WTC11 (cell line): Measurements from ENCODE around the gene TFDP3. TPM values are rescaled to one million over a fixed set of nuclear protein-coding genes. Genes with fewer than 3 reads are reported as not detected.

Experiments
- ATAC-seq: fragments of 200-7000 bp; cut with Tn5 transposase; 2 replicates; pipeline ENCODE4 v1.10.0; 2021; ENCODE audit warnings: mild to moderate bottlenecking, moderate library complexity
- CTCF ChIA-PET: fragments of 300-600 bp; sonication (Branson Sonifier 250); formaldehyde crosslinking; loops from one replicate; lab custom pipeline; 2021; ENCODE audit warnings: antibody characterized with exemption; lab: Charles Lee
- POLR2A ChIA-PET: fragments of 350-600 bp; sonication (Branson Sonifier 250); formaldehyde crosslinking; loops from one replicate; lab custom pipeline; 2021; ENCODE audit warnings: antibody characterized with exemption; lab: Charles Lee
- DNase-seq: peaks from one replicate; pipeline ENCODE4 v3.0.0; 2021; ENCODE audit warnings: low spot score
- H3K27ac Mint-ChIP-seq: 2 replicates; pipeline ENCODE4 v1.8.0; 2021; ENCODE audit warnings: mixed read lengths
- H3K27me3 Mint-ChIP-seq: 2 replicates; pipeline ENCODE4 v1.8.0; 2021; ENCODE audit warnings: low read depth, mild to moderate bottlenecking, moderate library complexity, mixed read lengths
- H3K36me3 Mint-ChIP-seq: 2 replicates; pipeline ENCODE4 v1.8.0; 2021; ENCODE audit warnings: mixed read lengths
- H3K4me1 Mint-ChIP-seq: 2 replicates; pipeline ENCODE4 v1.8.0; 2022; ENCODE audit warnings: mixed read lengths
- H3K4me3 Mint-ChIP-seq: 2 replicates; pipeline ENCODE4 v1.8.0; 2021; ENCODE audit warnings: mild to moderate bottlenecking, moderate library complexity, mixed read lengths
- H3K9me3 Mint-ChIP-seq: 2 replicates; pipeline ENCODE4 v1.8.0; 2021; ENCODE audit warnings: mixed read lengths
- CDX4 ChIP-seq: fragments of 250-450 bp; sonication (Bioruptor Pico); IDR thresholded peaks from 2 replicates; pipeline ENCODE4 v1.9.0; 2021; ENCODE audit warnings: moderate library complexity, mild to moderate bottlenecking, inconsistent platforms, borderline replicate concordance
- CREM ChIP-seq: sonication (generic); formaldehyde crosslinking; IDR thresholded peaks from 2 replicates; pipeline ENCODE4 v1.8.1; 2022; ENCODE audit warnings: mild to moderate bottlenecking, missing genetic modification reagents, moderate library complexity
- E2F1 ChIP-seq: sonication (generic); formaldehyde crosslinking; IDR thresholded peaks from 2 replicates; pipeline ENCODE4 v1.8.0; 2022; ENCODE audit warnings: mild to moderate bottlenecking, missing genetic modification reagents
- ETV6 ChIP-seq: sonication (generic); formaldehyde crosslinking; IDR thresholded peaks from 2 replicates; pipeline ENCODE4 v1.8.1; 2022; ENCODE audit warnings: mild to moderate bottlenecking, missing genetic modification reagents
- FOXK1 ChIP-seq: sonication (generic); formaldehyde crosslinking; IDR thresholded peaks from 2 replicates; pipeline ENCODE4 v1.8.0; 2022; ENCODE audit warnings: mild to moderate bottlenecking, moderate library complexity, missing genetic modification reagents
- FOXP4 ChIP-seq: sonication (generic); formaldehyde crosslinking; IDR thresholded peaks from 2 replicates; pipeline ENCODE4 v1.8.0; 2022; ENCODE audit warnings: mild to moderate bottlenecking, missing genetic modification reagents
- GABPB1 ChIP-seq: sonication (generic); formaldehyde crosslinking; IDR thresholded peaks from 2 replicates; pipeline ENCODE4 v1.8.1; 2023; ENCODE audit warnings: mild to moderate bottlenecking, missing genetic modification reagents
- IRF1 ChIP-seq: sonication (generic); formaldehyde crosslinking; IDR thresholded peaks from 2 replicates; pipeline ENCODE4 v1.8.0; 2023; ENCODE audit warnings: missing genetic modification reagents
- NFE2L1 ChIP-seq: sonication (generic); formaldehyde crosslinking; IDR thresholded peaks from 2 replicates; pipeline ENCODE4 v1.8.1; 2023; ENCODE audit warnings: missing genetic modification reagents
- NR3C1 ChIP-seq: sonication (generic); formaldehyde crosslinking; conservative IDR thresholded peaks from 2 replicates; pipeline ENCODE4 v1.8.1; 2023; ENCODE audit warnings: low read depth, mild to moderate bottlenecking, missing genetic modification reagents
- PREB ChIP-seq: sonication (generic); formaldehyde crosslinking; IDR thresholded peaks from 2 replicates; pipeline ENCODE4 v1.8.1; 2022; ENCODE audit warnings: mild to moderate bottlenecking, missing genetic modification reagents, moderate library complexity, borderline replicate concordance
- TP53 ChIP-seq: sonication (generic); formaldehyde crosslinking; IDR thresholded peaks from 2 replicates; pipeline ENCODE4 v1.8.1; 2023; ENCODE audit warnings: mild to moderate bottlenecking, missing genetic modification reagents
- USF1 ChIP-seq: sonication (generic); formaldehyde crosslinking; IDR thresholded peaks from 2 replicates; pipeline ENCODE4 v1.8.0; 2022; ENCODE audit warnings: mild to moderate bottlenecking, missing genetic modification reagents
- ZBTB21 ChIP-seq: sonication (generic); formaldehyde crosslinking; IDR thresholded peaks from 2 replicates; pipeline ENCODE4 v1.8.1; 2023; ENCODE audit warnings: mild to moderate bottlenecking, missing genetic modification reagents, borderline replicate concordance
- ZMAT4 ChIP-seq: fragments of 250-450 bp; sonication (Bioruptor Pico); IDR thresholded peaks from 2 replicates; pipeline ENCODE4 v1.9.0; 2021; ENCODE audit warnings: mild to moderate bottlenecking
- ZNF281 ChIP-seq: sonication (generic); formaldehyde crosslinking; IDR thresholded peaks from 2 replicates; pipeline ENCODE4 v1.8.0; 2023; ENCODE audit warnings: mild to moderate bottlenecking, missing genetic modification reagents
- ZNF396 ChIP-seq: fragments of 250-450 bp; sonication (Bioruptor Pico); IDR thresholded peaks from 2 replicates; pipeline ENCODE4 v1.8.0; 2021; ENCODE audit warnings: mild to moderate bottlenecking, moderate library complexity, borderline replicate concordance
- total RNA-seq: library from RNA; stranded (reverse); gene quantifications from 3 replicates; pipeline ENCODE4 v1.2.3, GENCODE V29; 2021

TFDP3 gene
- total RNA-seq, 1 experiment from 2014 or later: not detected

GRCh38 chrX:133254666-133255065 is 36.5 kb upstream of the TFDP3 start:
- no peak overlapping the region for H3K4me3 Mint-ChIP-seq
- ChIA-PET CTCF (no interaction called here), POLR2A (interaction anchor here (0.6 kb wide), 1 partner anchor 206 kb away, joined by 7 read pairs; no protein-coding TSS in a partner anchor)
- TF ChIP-seq IRF1 (CRISPR knock-in tag) (no peak), CDX4 (CRISPR knock-in tag) (no peak), PREB (CRISPR knock-in tag) (no peak), ZNF396 (CRISPR knock-in tag) (no peak), NR3C1 (CRISPR knock-in tag) (no peak), GABPB1 (CRISPR knock-in tag) (no peak), E2F1 (CRISPR knock-in tag) (no peak), ETV6 (no peak), USF1 (no peak), NFE2L1 (no peak), ZBTB21 (CRISPR knock-in tag) (no peak), TP53 (no peak), FOXK1 (no peak), CREM (CRISPR knock-in tag) (no peak), FOXP4 (no peak), ZMAT4 (no peak), ZNF281 (CRISPR knock-in tag) (no peak)
- TF ChIP-seq, all 79 proteins: peak for 0
- H3K27me3 Mint-ChIP-seq: no peaks in the 10 kb centered on the region
- no peak overlapping the region for H3K27ac Mint-ChIP-seq
- H3K36me3 Mint-ChIP-seq: no peaks in the 10 kb centered on the region
- ATAC-seq: no peak
- H3K9me3 Mint-ChIP-seq: peaks cover 5% of the 10 kb centered on the region; the same call in 1 of the 2 replicates
- peaks cover 33% of the 10 kb centered on the region for H3K4me1 Mint-ChIP-seq
- no peak for DNase-seq
